ENCODE data around the gene EML2. TPM values are rescaled to one million over a fixed set of nuclear protein-coding genes. Genes with fewer than 3 reads are reported as not detected.

EML2 gene
- total and polyA plus RNA-seq, 10 of the 15 experiments (the other 5 are each of a cell fraction or from before 2014, with no cell fraction given) = 1.6 to 64.0 (median 27.5) TPM

DNA sequence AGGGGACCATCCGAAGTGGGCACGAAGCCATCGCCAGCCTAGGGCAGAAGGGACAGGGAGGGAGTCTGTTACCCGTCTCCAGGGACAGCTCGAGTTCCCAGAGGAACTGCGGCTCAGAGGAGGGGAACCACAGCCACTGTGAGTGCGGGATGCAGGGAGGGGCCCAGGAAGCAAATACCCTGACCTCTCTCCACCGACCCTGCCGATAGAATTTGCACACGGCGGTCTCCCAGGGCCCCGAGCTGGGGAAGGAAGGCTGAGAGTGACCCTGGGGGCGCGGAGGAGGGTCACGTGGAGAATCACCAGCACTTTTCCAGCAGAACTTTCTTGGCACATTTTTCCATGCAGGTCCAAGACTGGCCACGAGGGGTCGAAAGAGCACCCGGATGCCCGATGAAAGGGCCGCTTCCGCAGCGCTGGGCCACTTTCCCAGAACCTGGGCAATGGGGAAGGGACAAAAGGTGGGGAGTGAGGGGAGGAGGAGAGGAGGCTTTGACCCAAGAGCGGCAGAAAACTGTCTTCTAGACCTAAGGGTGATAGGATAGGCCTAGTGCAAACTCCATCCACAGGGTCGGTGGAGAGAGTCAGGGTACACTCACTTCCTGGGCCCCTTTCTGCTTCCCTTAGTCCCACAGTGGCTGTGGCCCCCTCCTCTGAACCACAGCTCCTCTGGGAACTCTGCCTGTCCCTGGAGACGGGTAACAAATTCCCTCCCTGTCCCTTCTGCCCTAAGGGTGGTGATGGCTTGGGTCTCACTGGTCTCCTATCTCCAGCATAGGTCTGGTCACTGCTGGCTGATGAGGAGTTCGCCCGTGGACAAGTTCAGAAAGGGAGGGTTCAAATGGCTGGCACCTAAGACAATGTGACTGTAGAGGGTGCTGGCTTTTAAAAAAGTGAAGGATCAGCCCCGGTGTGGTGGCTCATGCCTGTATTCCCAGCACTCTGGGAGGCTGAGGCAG, 31.8 kb downstream of the EML2 start (continued):
- TF ChIP-seq, protein P1, sequence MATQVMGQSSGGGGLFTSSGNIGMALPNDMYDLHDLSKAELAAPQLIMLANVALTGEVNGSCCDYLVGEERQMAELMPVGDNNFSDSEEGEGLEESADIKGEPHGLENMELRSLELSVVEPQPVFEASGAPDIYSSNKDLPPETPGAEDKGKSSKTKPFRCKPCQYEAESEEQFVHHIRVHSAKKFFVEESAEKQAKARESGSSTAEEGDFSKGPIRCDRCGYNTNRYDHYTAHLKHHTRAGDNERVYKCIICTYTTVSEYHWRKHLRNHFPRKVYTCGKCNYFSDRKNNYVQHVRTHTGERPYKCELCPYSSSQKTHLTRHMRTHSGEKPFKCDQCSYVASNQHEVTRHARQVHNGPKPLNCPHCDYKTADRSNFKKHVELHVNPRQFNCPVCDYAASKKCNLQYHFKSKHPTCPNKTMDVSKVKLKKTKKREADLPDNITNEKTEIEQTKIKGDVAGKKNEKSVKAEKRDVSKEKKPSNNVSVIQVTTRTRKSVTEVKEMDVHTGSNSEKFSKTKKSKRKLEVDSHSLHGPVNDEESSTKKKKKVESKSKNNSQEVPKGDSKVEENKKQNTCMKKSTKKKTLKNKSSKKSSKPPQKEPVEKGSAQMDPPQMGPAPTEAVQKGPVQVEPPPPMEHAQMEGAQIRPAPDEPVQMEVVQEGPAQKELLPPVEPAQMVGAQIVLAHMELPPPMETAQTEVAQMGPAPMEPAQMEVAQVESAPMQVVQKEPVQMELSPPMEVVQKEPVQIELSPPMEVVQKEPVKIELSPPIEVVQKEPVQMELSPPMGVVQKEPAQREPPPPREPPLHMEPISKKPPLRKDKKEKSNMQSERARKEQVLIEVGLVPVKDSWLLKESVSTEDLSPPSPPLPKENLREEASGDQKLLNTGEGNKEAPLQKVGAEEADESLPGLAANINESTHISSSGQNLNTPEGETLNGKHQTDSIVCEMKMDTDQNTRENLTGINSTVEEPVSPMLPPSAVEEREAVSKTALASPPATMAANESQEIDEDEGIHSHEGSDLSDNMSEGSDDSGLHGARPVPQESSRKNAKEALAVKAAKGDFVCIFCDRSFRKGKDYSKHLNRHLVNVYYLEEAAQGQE (IDR thresholded peaks at IDR 0.05; ENCODE audit: low read depth, low read length) = no peak
- TF ChIP-seq HDGF (IDR thresholded peaks at IDR 0.05) (no peak), RCOR1 (conservative IDR thresholded peaks at IDR 0.05; ENCODE audit: low read depth, low read length) (no peak), ESRRA (IDR thresholded peaks at IDR 0.05; ENCODE audit: low read length) (no peak), NR2C1 (IDR thresholded peaks at IDR 0.05) (no peak), RBBP5 (conservative IDR thresholded peaks at IDR 0.05) (no peak), TCF12 (IDR thresholded peaks at IDR 0.05; ENCODE audit: low read depth, low read length) (no peak), ATF7 (IDR thresholded peaks at IDR 0.05; ENCODE audit: low read depth) (no peak), SP1 (IDR thresholded peaks at IDR 0.05; ENCODE audit: low read depth, low read length) (no peak), NRF1 (conservative IDR thresholded peaks at IDR 0.05; ENCODE audit: low read depth, low read length) (no peak), ZNF384 (IDR thresholded peaks at IDR 0.05; ENCODE audit: borderline replicate concordance, low read depth, low read length) (no peak), RAD21 (IDR thresholded peaks at IDR 0.05; ENCODE audit: insufficient read depth, low read depth, low read length) (peak; percentile 66), SUZ12 (IDR thresholded peaks at IDR 0.05; ENCODE audit: unreplicated experiment) (no peak), YBX1 (IDR thresholded peaks at IDR 0.05) (no peak), RUNX3 (IDR thresholded peaks at IDR 0.05; ENCODE audit: low read length) (no peak), PML (IDR thresholded peaks at IDR 0.05; ENCODE audit: low read length) (no peak)
- TF ChIP-seq, protein P2, sequence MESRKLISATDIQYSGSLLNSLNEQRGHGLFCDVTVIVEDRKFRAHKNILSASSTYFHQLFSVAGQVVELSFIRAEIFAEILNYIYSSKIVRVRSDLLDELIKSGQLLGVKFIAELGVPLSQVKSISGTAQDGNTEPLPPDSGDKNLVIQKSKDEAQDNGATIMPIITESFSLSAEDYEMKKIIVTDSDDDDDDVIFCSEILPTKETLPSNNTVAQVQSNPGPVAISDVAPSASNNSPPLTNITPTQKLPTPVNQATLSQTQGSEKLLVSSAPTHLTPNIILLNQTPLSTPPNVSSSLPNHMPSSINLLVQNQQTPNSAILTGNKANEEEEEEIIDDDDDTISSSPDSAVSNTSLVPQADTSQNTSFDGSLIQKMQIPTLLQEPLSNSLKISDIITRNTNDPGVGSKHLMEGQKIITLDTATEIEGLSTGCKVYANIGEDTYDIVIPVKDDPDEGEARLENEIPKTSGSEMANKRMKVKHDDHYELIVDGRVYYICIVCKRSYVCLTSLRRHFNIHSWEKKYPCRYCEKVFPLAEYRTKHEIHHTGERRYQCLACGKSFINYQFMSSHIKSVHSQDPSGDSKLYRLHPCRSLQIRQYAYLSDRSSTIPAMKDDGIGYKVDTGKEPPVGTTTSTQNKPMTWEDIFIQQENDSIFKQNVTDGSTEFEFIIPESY (IDR thresholded peaks at IDR 0.05) = no peak
- TF ChIP-seq, protein P3, sequence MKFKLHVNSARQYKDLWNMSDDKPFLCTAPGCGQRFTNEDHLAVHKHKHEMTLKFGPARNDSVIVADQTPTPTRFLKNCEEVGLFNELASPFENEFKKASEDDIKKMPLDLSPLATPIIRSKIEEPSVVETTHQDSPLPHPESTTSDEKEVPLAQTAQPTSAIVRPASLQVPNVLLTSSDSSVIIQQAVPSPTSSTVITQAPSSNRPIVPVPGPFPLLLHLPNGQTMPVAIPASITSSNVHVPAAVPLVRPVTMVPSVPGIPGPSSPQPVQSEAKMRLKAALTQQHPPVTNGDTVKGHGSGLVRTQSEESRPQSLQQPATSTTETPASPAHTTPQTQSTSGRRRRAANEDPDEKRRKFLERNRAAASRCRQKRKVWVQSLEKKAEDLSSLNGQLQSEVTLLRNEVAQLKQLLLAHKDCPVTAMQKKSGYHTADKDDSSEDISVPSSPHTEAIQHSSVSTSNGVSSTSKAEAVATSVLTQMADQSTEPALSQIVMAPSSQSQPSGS (IDR thresholded peaks at IDR 0.05; ENCODE audit: low read length) = no peak
- TF ChIP-seq, protein P4, sequence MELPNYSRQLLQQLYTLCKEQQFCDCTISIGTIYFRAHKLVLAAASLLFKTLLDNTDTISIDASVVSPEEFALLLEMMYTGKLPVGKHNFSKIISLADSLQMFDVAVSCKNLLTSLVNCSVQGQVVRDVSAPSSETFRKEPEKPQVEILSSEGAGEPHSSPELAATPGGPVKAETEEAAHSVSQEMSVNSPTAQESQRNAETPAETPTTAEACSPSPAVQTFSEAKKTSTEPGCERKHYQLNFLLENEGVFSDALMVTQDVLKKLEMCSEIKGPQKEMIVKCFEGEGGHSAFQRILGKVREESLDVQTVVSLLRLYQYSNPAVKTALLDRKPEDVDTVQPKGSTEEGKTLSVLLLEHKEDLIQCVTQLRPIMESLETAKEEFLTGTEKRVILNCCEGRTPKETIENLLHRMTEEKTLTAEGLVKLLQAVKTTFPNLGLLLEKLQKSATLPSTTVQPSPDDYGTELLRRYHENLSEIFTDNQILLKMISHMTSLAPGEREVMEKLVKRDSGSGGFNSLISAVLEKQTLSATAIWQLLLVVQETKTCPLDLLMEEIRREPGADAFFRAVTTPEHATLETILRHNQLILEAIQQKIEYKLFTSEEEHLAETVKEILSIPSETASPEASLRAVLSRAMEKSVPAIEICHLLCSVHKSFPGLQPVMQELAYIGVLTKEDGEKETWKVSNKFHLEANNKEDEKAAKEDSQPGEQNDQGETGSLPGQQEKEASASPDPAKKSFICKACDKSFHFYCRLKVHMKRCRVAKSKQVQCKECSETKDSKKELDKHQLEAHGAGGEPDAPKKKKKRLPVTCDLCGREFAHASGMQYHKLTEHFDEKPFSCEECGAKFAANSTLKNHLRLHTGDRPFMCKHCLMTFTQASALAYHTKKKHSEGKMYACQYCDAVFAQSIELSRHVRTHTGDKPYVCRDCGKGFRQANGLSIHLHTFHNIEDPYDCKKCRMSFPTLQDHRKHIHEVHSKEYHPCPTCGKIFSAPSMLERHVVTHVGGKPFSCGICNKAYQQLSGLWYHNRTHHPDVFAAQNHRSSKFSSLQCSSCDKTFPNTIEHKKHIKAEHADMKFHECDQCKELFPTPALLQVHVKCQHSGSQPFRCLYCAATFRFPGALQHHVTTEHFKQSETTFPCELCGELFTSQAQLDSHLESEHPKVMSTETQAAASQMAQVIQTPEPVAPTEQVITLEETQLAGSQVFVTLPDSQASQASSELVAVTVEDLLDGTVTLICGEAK (IDR thresholded peaks at IDR 0.05; ENCODE audit: borderline replicate concordance) = no peak
- TF ChIP-seq, protein P5, sequence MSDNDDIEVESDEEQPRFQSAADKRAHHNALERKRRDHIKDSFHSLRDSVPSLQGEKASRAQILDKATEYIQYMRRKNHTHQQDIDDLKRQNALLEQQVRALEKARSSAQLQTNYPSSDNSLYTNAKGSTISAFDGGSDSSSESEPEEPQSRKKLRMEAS (IDR thresholded peaks at IDR 0.05; ENCODE audit: low read depth, low read length) = no peak

Measured in GM12878 (cell line).